Measurements from ENCODE around the gene NAIF1.

NAIF1 gene

GRCh38 chr9:128015696-128016095, 51.4 kb downstream of the NAIF1 start:
- TF ChIP-seq NFIC (IDR thresholded peaks at IDR 0.05) (no peak), TCF12 (IDR thresholded peaks at IDR 0.05; ENCODE audit: low read depth) (no peak), EGR1 (IDR thresholded peaks at IDR 0.05) (no peak), RAD21 (IDR thresholded peaks at IDR 0.05; ENCODE audit: low read depth) (no peak)

All from Ishikawa (cell line).